Measurements from ENCODE around the gene SHC4. TPM values are rescaled to one million over a fixed set of nuclear protein-coding genes. Genes with fewer than 3 reads are reported as not detected.

The SHC4 gene
- total and polyA plus RNA-seq, 7 experiments from 2014 or later, result 1.2 TPM; not detected in 6

GRCh38 chr15:48800245-48800644, 163.5 kb downstream of the SHC4 start:
- H3K36me3 ChIP-seq (ENCODE audit: control insufficient read depth in 2 of 3, insufficient read depth in 3 of 3, low read length in 3 of 3), result no peaks in the 10 kb centered on the region
- H3K4me1 ChIP-seq (ENCODE audit: control insufficient read depth in 2 of 2, insufficient read depth in 2 of 2, low read length in 2 of 2), result no peaks in the 10 kb centered on the region
- CTCF ChIA-PET, result no interaction called here
- DNase-seq, result no peak
- H3K27ac Mint-ChIP-seq, result no peak overlapping the region
- no peaks in the 10 kb centered on the region for H3K9me3 Mint-ChIP-seq
- no peak overlapping the region for H3K4me3 Mint-ChIP-seq
- no peak overlapping the region for H3K27ac ChIP-seq (ENCODE audit: low read depth, low read length)
- H3K4me3 ChIP-seq (ENCODE audit: low read length), result no peak overlapping the region
- H3K27me3 ChIP-seq (ENCODE audit: control insufficient read depth in 2 of 2, insufficient read depth in 2 of 2, low read length in 2 of 2), result no peaks in the 10 kb centered on the region
- H3K9me3 ChIP-seq (ENCODE audit: control insufficient read depth in 2 of 3, low read length in 3 of 3), result no peaks in the 10 kb centered on the region
- intact Hi-C loops (cut with micrococcal nuclease), result loop anchor here in 1 of 2 donors (2.0 kb wide), 1 partner anchor 441 kb away; no protein-coding TSS in a partner anchor
- peaks cover 4 to 40% (median 20%) of the 10 kb centered on the region in 5 donors for H3K36me3 Mint-ChIP-seq
- POLR2A ChIA-PET, result no interaction called here
- peaks cover 4 to 50% (median 14%) of the 10 kb centered on the region in 7 donors for H3K4me1 Mint-ChIP-seq
- ATAC-seq, result no peak
- no peaks in the 10 kb centered on the region for H3K27me3 Mint-ChIP-seq

- Mint-ChIP-seq H3K9me3 (no peaks in the 10 kb centered on the region), H3K4me3 (no peak overlapping the region), H3K4me1 (peaks cover 4 to 42% (median 14%) of the 10 kb centered on the region in 7 donors), H3K27ac (no peak overlapping the region), H3K27me3 (no peaks in the 10 kb centered on the region), H3K36me3 (peaks cover 0 to 29% (median 12%) of the 10 kb centered on the region in 5 donors)
- no peak for ATAC-seq
- Histone ChIP-seq H3K36me3 (ENCODE audit: control insufficient read depth in 2 of 3, insufficient read depth in 3 of 3, low read length in 3 of 3) (no peaks in the 10 kb centered on the region), H3K4me3 (ENCODE audit: low read length) (no peak overlapping the region), H3K27me3 (ENCODE audit: control insufficient read depth in 2 of 2, insufficient read depth in 2 of 2, low read length in 2 of 2) (no peaks in the 10 kb centered on the region), H3K9me3 (ENCODE audit: control insufficient read depth in 2 of 3, low read length in 3 of 3) (no peaks in the 10 kb centered on the region), H3K27ac (ENCODE audit: low read depth, low read length) (no peak overlapping the region), H3K4me1 (ENCODE audit: control insufficient read depth in 2 of 2, insufficient read depth in 2 of 2, low read length in 2 of 2) (no peaks in the 10 kb centered on the region)
- DNase-seq, result no peak
- intact Hi-C loops (cut with micrococcal nuclease), result no loop called here
- ChIA-PET POLR2A (interaction anchor here (0.7 to 1.7 kb wide), 2 partner anchors 13 to 87 kb away, joined by 3 to 5 read pairs; partner anchors contain the start of gene CEP152), CTCF (no interaction called here)
Measured at GRCh38 chr15:48798319-48798718, 165.4 kb downstream of the SHC4 start.

DNA sequence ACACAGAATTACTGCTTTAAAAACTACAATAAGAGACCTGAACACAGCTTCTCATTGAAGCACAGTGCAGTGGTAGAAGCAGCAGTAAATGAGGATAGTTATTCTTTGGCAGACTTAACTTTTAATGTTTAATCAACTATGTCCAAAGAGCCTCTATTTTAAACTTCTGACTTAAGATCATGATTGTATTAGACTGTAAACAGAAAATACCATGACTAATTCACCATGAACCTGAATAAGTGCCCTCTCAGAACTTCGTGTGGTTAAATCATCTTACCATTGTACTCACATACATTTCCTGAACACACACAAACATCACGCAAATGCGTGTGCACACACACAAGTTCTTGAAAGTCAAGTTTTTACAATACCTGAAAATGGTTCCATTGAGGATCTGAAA, 166.8 kb downstream of the SHC4 start:
- DNase-seq, result no peak
- POLR2A ChIA-PET, result interaction anchor here (0.7 kb wide), 1 partner anchor 465 kb away, joined by 3 read pairs; no protein-coding TSS in a partner anchor
- intact Hi-C loops (cut with micrococcal nuclease), result no loop called here
- CTCF ChIA-PET, result no interaction called here
- peaks cover 0 to 37% (median 20%) of the 10 kb centered on the region in 5 donors for H3K36me3 Mint-ChIP-seq
- H3K4me3 ChIP-seq (ENCODE audit: low read length), result no peak overlapping the region
- H3K27me3 ChIP-seq (ENCODE audit: control insufficient read depth in 2 of 2, insufficient read depth in 2 of 2, low read length in 2 of 2), result no peaks in the 10 kb centered on the region
- no peak for ATAC-seq
- H3K4me1 ChIP-seq (ENCODE audit: control insufficient read depth in 2 of 2, insufficient read depth in 2 of 2, low read length in 2 of 2), result no peaks in the 10 kb centered on the region
- no peaks in the 10 kb centered on the region for H3K9me3 ChIP-seq (ENCODE audit: control insufficient read depth in 2 of 3, low read length in 3 of 3)
- peaks cover 4 to 33% (median 12%) of the 10 kb centered on the region in 7 donors for H3K4me1 Mint-ChIP-seq
- peak overlapping the region in 1 of 10 donors; percentile 54 for H3K4me3 Mint-ChIP-seq
- peaks cover 0 to 13% (median 0%) of the 10 kb centered on the region in 3 experiments for H3K36me3 ChIP-seq (ENCODE audit: control insufficient read depth in 2 of 3, insufficient read depth in 3 of 3, low read length in 3 of 3)
- H3K9me3 Mint-ChIP-seq, result no peaks in the 10 kb centered on the region
- H3K27ac ChIP-seq (ENCODE audit: low read depth, low read length), result no peak overlapping the region
- H3K27me3 Mint-ChIP-seq, result no peaks in the 10 kb centered on the region
- peak overlapping the region in 3 of 9 donors; percentile 58 to 81 (median 70) for H3K27ac Mint-ChIP-seq

GRCh38 chr15:48796521-48796920, 167.2 kb downstream of the SHC4 start:
- DNase-seq (no peak), ATAC-seq (no peak)
- Histone ChIP-seq H3K4me3 (ENCODE audit: low read length) (no peak overlapping the region), H3K27me3 (ENCODE audit: control insufficient read depth in 2 of 2, insufficient read depth in 2 of 2, low read length in 2 of 2) (no peaks in the 10 kb centered on the region), H3K9me3 (ENCODE audit: control insufficient read depth in 2 of 3, low read length in 3 of 3) (no peaks in the 10 kb centered on the region), H3K4me1 (ENCODE audit: control insufficient read depth in 2 of 2, insufficient read depth in 2 of 2, low read length in 2 of 2) (no peaks in the 10 kb centered on the region), H3K36me3 (ENCODE audit: control insufficient read depth in 2 of 3, insufficient read depth in 3 of 3, low read length in 3 of 3) (peaks cover 0 to 13% (median 0%) of the 10 kb centered on the region in 3 experiments), H3K27ac (ENCODE audit: low read depth, low read length) (no peak overlapping the region)
- ChIA-PET CTCF (no interaction called here), POLR2A (no interaction called here)
- H3K4me1 Mint-ChIP-seq, result peaks cover 4 to 33% (median 12%) of the 10 kb centered on the region in 7 donors
- peaks cover 0 to 37% (median 20%) of the 10 kb centered on the region in 5 donors for H3K36me3 Mint-ChIP-seq
- H3K4me3 Mint-ChIP-seq, result no peak overlapping the region
- intact Hi-C loops (cut with micrococcal nuclease), result no loop called here
- peak overlapping the region in 1 of 9 donors; percentile 70 for H3K27ac Mint-ChIP-seq
- no peaks in the 10 kb centered on the region for H3K27me3 Mint-ChIP-seq
- no peaks in the 10 kb centered on the region for H3K9me3 Mint-ChIP-seq

DNA sequence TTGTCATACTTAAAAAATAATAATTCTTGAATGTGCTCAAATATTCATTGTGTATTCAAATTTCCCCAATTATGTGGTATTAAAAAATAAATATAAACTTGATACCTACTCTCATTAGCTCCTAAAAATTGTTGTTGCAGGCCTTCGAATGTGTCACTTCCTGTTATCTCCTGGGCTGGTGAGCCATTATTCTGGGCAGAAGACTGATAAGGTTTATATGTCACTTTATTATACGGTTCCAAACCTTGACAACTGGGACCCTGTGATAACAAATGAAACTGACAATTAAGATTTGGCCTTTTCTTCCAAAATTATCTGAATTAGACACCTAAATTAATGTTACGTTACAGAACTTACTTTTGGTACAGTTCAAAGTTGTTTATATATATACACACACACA, 167.8 kb downstream of the SHC4 start:
- CTCF ChIA-PET, result no interaction called here
- H3K9me3 ChIP-seq (ENCODE audit: control insufficient read depth in 2 of 3, low read length in 3 of 3), result no peaks in the 10 kb centered on the region
- no peak overlapping the region for H3K4me3 ChIP-seq (ENCODE audit: low read length)
- H3K27me3 ChIP-seq (ENCODE audit: control insufficient read depth in 2 of 2, insufficient read depth in 2 of 2, low read length in 2 of 2), result no peaks in the 10 kb centered on the region
- peaks cover 0 to 38% (median 20%) of the 10 kb centered on the region in 5 donors for H3K36me3 Mint-ChIP-seq
- H3K27ac ChIP-seq (ENCODE audit: low read depth, low read length), result no peak overlapping the region
- intact Hi-C loops (cut with micrococcal nuclease), result no loop called here
- DNase-seq (no peak), ATAC-seq (no peak)
- H3K4me1 ChIP-seq (ENCODE audit: control insufficient read depth in 2 of 2, insufficient read depth in 2 of 2, low read length in 2 of 2), result no peaks in the 10 kb centered on the region
- H3K9me3 Mint-ChIP-seq, result no peaks in the 10 kb centered on the region
- H3K27ac Mint-ChIP-seq, result no peak overlapping the region
- H3K27me3 Mint-ChIP-seq, result no peaks in the 10 kb centered on the region
- H3K4me3 Mint-ChIP-seq, result no peak overlapping the region
- H3K4me1 Mint-ChIP-seq, result peaks cover 0 to 29% (median 9%) of the 10 kb centered on the region in 7 donors
- H3K36me3 ChIP-seq (ENCODE audit: control insufficient read depth in 2 of 3, insufficient read depth in 3 of 3, low read length in 3 of 3), result peaks cover 0 to 13% (median 0%) of the 10 kb centered on the region in 3 experiments
- POLR2A ChIA-PET, result no interaction called here

DNA sequence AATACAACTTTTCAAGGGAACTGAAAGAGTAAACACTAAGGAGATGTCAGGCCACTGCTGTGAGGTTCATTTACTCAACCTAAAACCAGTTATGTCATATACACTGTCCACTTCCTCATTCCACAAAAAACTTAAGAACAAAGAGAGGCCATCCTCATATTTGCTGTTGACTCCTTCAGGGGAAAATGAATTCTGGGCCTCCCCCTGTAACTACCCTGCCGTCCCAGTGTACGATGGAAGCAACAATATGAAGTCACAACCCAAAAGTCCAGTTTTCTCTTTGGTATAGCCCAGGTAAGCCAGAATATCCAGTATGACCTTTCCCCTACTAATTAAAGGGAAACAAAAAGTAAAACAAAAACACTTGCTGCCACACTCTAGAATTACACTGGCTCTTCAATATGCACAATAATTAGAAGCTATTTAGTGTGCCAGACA, 169.0 kb downstream of the SHC4 start:
- intact Hi-C loops (cut with micrococcal nuclease), result no loop called here
- Histone ChIP-seq H3K4me1 (ENCODE audit: control insufficient read depth in 2 of 2, insufficient read depth in 2 of 2, low read length in 2 of 2) (no peaks in the 10 kb centered on the region), H3K9me3 (ENCODE audit: control insufficient read depth in 2 of 3, low read length in 3 of 3) (no peaks in the 10 kb centered on the region), H3K27ac (ENCODE audit: low read depth, low read length) (no peak overlapping the region), H3K36me3 (ENCODE audit: control insufficient read depth in 2 of 3, insufficient read depth in 3 of 3, low read length in 3 of 3) (peaks cover 0 to 13% (median 0%) of the 10 kb centered on the region in 3 experiments), H3K27me3 (ENCODE audit: control insufficient read depth in 2 of 2, insufficient read depth in 2 of 2, low read length in 2 of 2) (no peaks in the 10 kb centered on the region), H3K4me3 (ENCODE audit: low read length) (no peak overlapping the region)
- H3K4me3 Mint-ChIP-seq, result peak overlapping the region in 2 of 10 donors; percentile 8 to 32
- no peak for DNase-seq
- ChIA-PET CTCF (no interaction called here), POLR2A (interaction anchor here (0.6 kb wide), 1 partner anchor 741 kb away, joined by 4 read pairs; no protein-coding TSS in a partner anchor)
- peaks cover 0 to 46% (median 27%) of the 10 kb centered on the region in 5 donors for H3K36me3 Mint-ChIP-seq
- peak overlapping the region in 1 of 9 donors; percentile 80 for H3K27ac Mint-ChIP-seq
- no peaks in the 10 kb centered on the region for H3K9me3 Mint-ChIP-seq
- peak; percentile 70 for ATAC-seq
- peaks cover 0 to 25% (median 9%) of the 10 kb centered on the region in 7 donors for H3K4me1 Mint-ChIP-seq
- H3K27me3 Mint-ChIP-seq, result no peaks in the 10 kb centered on the region

DNA sequence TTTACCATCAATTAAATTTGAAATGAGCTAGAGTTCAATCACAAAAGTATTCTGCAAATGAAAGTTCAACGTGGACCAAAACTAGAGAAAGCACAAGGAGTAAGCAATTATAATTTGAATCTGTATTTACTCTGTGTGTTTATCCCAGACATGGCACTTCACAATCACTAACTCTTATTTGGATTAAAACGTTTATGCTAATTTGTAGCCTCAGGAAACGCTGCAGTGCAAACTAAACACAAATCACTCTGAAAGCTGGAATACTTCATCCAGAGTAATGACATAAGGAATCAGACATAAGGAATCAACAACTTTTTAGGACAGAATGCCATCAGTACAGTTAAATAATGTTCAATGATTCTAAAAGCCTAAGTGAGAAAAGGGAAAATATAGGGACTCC, 171.3 kb downstream of the SHC4 start:
- CTCF ChIA-PET, result no interaction called here
- Mint-ChIP-seq H3K27me3 (no peaks in the 10 kb centered on the region), H3K9me3 (no peaks in the 10 kb centered on the region), H3K27ac (no peak overlapping the region), H3K36me3 (peaks cover 5 to 61% (median 30%) of the 10 kb centered on the region in 5 donors), H3K4me3 (no peak overlapping the region), H3K4me1 (peaks cover 0 to 14% (median 3%) of the 10 kb centered on the region in 7 donors)
- Histone ChIP-seq H3K27me3 (ENCODE audit: control insufficient read depth in 2 of 2, insufficient read depth in 2 of 2, low read length in 2 of 2) (no peaks in the 10 kb centered on the region), H3K36me3 (ENCODE audit: control insufficient read depth in 2 of 3, insufficient read depth in 3 of 3, low read length in 3 of 3) (peaks cover 0 to 22% (median 0%) of the 10 kb centered on the region in 3 experiments), H3K4me3 (ENCODE audit: low read length) (no peak overlapping the region), H3K27ac (ENCODE audit: low read depth, low read length) (no peak overlapping the region), H3K4me1 (ENCODE audit: control insufficient read depth in 2 of 2, insufficient read depth in 2 of 2, low read length in 2 of 2) (no peaks in the 10 kb centered on the region), H3K9me3 (ENCODE audit: control insufficient read depth in 2 of 3, low read length in 3 of 3) (no peaks in the 10 kb centered on the region)
- intact Hi-C loops (cut with micrococcal nuclease), result no loop called here
- POLR2A ChIA-PET, result no interaction called here
- DNase-seq (no peak), ATAC-seq (no peak)
